ENCODE measurements around the gene MTA3. TPM values are rescaled to one million over a fixed set of nuclear protein-coding genes. Genes with fewer than 3 reads are reported as not detected.

The MTA3 gene
- total RNA-seq (10 to 100 TPM; 23.9 to 34.8 TPM), polyA plus RNA-seq (ENCODE audit: insufficient read length in 6 of 6) (10 to 100 TPM; 59.5 to 82.8 (median 72.4) TPM)
- long read RNA-seq, donor 1, transcript MTA3-215 (3 exons, 2,504 nt): major isoform, 17 of 24 reads
- long read RNA-seq, donor 1, transcript MTA3-205 (14 exons, 2,202 nt): minor isoform, 5 of 24 reads
- long read RNA-seq, donor 1, partial matches to known transcripts: 0 of 24 reads
- long read RNA-seq, donor 1, other reads (novel, unspliced or antisense): 0 of 24 reads
- long read RNA-seq, donor 2, transcript MTA3-215 (3 exons, 2,504 nt): major isoform, 13 of 44 reads
- long read RNA-seq, donor 2, transcript MTA3-204 (14 exons, 2,041 nt): minor isoform, 5 of 44 reads
- long read RNA-seq, donor 2, transcript MTA3-205 (14 exons, 2,202 nt): minor isoform, 6 of 44 reads
- long read RNA-seq, donor 2, partial matches to known transcripts: 20 of 44 reads
- long read RNA-seq, donor 2, other reads (novel, unspliced or antisense): 0 of 44 reads
- long read RNA-seq, donor 3, transcript MTA3-215 (3 exons, 2,504 nt): major isoform, 8 of 16 reads
- long read RNA-seq, donor 3, transcript MTA3-204 (14 exons, 2,041 nt): minor isoform, 5 of 16 reads
- long read RNA-seq, donor 3, partial matches to known transcripts: 0 of 16 reads
- long read RNA-seq, donor 3, other reads (novel, unspliced or antisense): 0 of 16 reads
- long read RNA-seq, donor 4, partial matches to known transcripts: 1 of 6 reads
- long read RNA-seq, donor 4, other reads (novel, unspliced or antisense): 1 of 6 reads
- long read RNA-seq, donor 5, transcript MTA3-215 (3 exons, 2,504 nt): major isoform, 6 of 9 reads
- long read RNA-seq, donor 5, partial matches to known transcripts: 0 of 9 reads
- long read RNA-seq, donor 5, other reads (novel, unspliced or antisense): 0 of 9 reads
- long read RNA-seq, donor 6, partial matches to known transcripts: 0 of 7 reads
- long read RNA-seq, donor 6, other reads (novel, unspliced or antisense): 0 of 7 reads
- long read RNA-seq, donor 7, transcript MTA3-215 (3 exons, 2,504 nt): major isoform, 6 of 12 reads
- long read RNA-seq, donor 7, partial matches to known transcripts: 0 of 12 reads
- long read RNA-seq, donor 7, other reads (novel, unspliced or antisense): 0 of 12 reads
- long read RNA-seq, donor 8, transcript MTA3-215 (3 exons, 2,504 nt): major isoform, 7 of 11 reads
- long read RNA-seq, donor 8, partial matches to known transcripts: 0 of 11 reads
- long read RNA-seq, donor 8, other reads (novel, unspliced or antisense): 0 of 11 reads
- long read RNA-seq, donor 9: 0 reads
- long read RNA-seq, donor 10: 0 reads
- long read RNA-seq, donor 11, partial matches to known transcripts: 0 of 8 reads
- long read RNA-seq, donor 11, other reads (novel, unspliced or antisense): 0 of 8 reads
- long read RNA-seq, donor 12, transcript MTA3-215 (3 exons, 2,504 nt): major isoform, 6 of 13 reads
- long read RNA-seq, donor 12, partial matches to known transcripts: 6 of 13 reads
- long read RNA-seq, donor 12, other reads (novel, unspliced or antisense): 0 of 13 reads

GRCh38 chr2:42568401-42569115, at the start of gene MTA3:
Gene MTA3, plus strand, starts transcription at chr2:42568632. Its CDS starts 114 bp downstream, at chr2:42568746.
- DNase-seq (peak; percentile 43 to 91 (median 64)), ATAC-seq (peak; percentile 83)
- Histone ChIP-seq H3K27me3 (no peaks in the 10 kb centered on the region), H3K4me1 (peaks cover 8 to 15% of the 10 kb centered on the region in 2 donors), H3K9me3 (no peaks in the 10 kb centered on the region), H3K4me3 (peak within 1 kb of the TSS; percentile 69 to 81), H3K36me3 (no peaks in the 10 kb centered on the region), H3K27ac (peak within 1 kb of the TSS; percentile 82 to 89)
- TF ChIP-seq, protein P1, sequence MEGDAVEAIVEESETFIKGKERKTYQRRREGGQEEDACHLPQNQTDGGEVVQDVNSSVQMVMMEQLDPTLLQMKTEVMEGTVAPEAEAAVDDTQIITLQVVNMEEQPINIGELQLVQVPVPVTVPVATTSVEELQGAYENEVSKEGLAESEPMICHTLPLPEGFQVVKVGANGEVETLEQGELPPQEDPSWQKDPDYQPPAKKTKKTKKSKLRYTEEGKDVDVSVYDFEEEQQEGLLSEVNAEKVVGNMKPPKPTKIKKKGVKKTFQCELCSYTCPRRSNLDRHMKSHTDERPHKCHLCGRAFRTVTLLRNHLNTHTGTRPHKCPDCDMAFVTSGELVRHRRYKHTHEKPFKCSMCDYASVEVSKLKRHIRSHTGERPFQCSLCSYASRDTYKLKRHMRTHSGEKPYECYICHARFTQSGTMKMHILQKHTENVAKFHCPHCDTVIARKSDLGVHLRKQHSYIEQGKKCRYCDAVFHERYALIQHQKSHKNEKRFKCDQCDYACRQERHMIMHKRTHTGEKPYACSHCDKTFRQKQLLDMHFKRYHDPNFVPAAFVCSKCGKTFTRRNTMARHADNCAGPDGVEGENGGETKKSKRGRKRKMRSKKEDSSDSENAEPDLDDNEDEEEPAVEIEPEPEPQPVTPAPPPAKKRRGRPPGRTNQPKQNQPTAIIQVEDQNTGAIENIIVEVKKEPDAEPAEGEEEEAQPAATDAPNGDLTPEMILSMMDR (IDR thresholded peaks at IDR 0.05): no peak
- intact Hi-C loops (cut with DNase I): no loop called here

GRCh38 chr2:42519624-42520023, 48.8 kb upstream of the MTA3 start:
- intact Hi-C loops (cut with DNase I): no loop called here
- Histone ChIP-seq H3K36me3 (no peaks in the 10 kb centered on the region), H3K4me3 (no peak overlapping the region), H3K27ac (no peak overlapping the region), H3K9me3 (no peaks in the 10 kb centered on the region), H3K27me3 (no peaks in the 10 kb centered on the region), H3K4me1 (no peaks in the 10 kb centered on the region)
- TF ChIP-seq, protein P1 (IDR thresholded peaks at IDR 0.05): no peak
- ATAC-seq (no peak), DNase-seq (no peak)

DNA sequence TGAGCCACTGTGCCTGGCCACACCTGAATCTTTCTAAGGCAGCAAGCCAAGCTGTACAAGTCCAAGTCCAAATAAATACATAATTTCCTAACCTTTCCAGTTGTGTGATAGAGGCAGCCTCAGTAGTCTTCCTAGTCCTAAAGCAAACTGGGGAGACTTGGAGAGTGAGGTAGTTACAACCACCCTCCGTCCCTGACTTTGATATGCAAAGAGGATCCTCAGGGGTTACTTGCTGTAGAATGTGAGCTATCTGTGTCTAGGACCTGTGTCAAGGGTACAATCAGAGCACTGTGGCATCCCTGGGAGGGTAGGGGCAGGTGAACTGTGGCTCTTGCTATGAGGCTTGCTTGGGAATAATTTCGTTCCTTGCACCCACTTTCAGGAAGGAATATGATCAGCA, 46.4 kb upstream of the MTA3 start:
- ATAC-seq (no peak), DNase-seq (no peak)
- no peak overlapping the region for H3K27ac ChIP-seq
- H3K9me3 ChIP-seq: no peaks in the 10 kb centered on the region
- no peaks in the 10 kb centered on the region for H3K36me3 ChIP-seq
- intact Hi-C loops (cut with DNase I): no loop called here
- H3K4me1 ChIP-seq: no peaks in the 10 kb centered on the region
- TF ChIP-seq, protein P1 (IDR thresholded peaks at IDR 0.05): no peak
- H3K27me3 ChIP-seq: no peaks in the 10 kb centered on the region
- H3K4me3 ChIP-seq: no peak overlapping the region

DNA sequence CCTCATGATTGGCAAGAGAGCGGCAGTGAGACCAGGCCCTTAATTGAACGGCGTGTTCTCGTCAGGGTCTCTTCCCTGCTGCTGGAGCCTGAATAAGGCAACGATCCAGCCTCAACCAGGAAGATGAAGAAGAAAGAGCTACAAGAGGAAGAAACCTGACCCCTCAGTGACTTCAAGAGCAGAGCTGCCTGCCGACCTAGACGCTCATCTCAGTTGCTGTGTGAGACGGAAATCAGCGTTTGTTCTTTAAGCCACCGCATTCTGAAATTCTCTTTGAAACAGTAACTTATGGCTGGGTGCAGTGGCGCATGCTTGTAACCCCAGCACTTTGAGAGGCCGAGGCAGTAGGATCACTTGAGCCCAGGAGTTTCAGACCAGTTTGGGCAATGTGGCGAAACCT, 45.1 kb upstream of the MTA3 start:
- peak in 1 of 4 donors; percentile 20 for DNase-seq
- ATAC-seq: no peak
- no peak overlapping the region for H3K4me3 ChIP-seq
- H3K9me3 ChIP-seq: no peaks in the 10 kb centered on the region
- no peaks in the 10 kb centered on the region for H3K27me3 ChIP-seq
- intact Hi-C loops (cut with DNase I): no loop called here
- H3K27ac ChIP-seq: no peak overlapping the region
- H3K4me1 ChIP-seq: no peaks in the 10 kb centered on the region
- TF ChIP-seq, protein P1 (IDR thresholded peaks at IDR 0.05): no peak
- no peaks in the 10 kb centered on the region for H3K36me3 ChIP-seq
